ENCODE results near the gene KRTAP10-7. TPM values are rescaled to one million over a fixed set of nuclear protein-coding genes. Genes with fewer than 3 reads are reported as not detected.

The KRTAP10-7 gene
- total RNA-seq, 1 experiment from 2014 or later = not detected

GRCh38 chr21:44581158-44581557 is 19.2 kb upstream of the KRTAP10-7 start:
- no peak overlapping the region for H4K5ac ChIP-seq (ENCODE audit: insufficient read length, low read depth, low read length)
- no peak overlapping the region for H3K18ac ChIP-seq (ENCODE audit: insufficient read length, low read depth, low read length)
- H3K4me1 Mint-ChIP-seq = peaks cover 19 to 22% of the 10 kb centered on the region in 2 experiments
- no peak overlapping the region for H3K23ac ChIP-seq (ENCODE audit: insufficient read length, low read depth, low read length)
- no peak overlapping the region for H2BK5ac ChIP-seq (ENCODE audit: insufficient read length, low read length)
- H4K91ac ChIP-seq (ENCODE audit: insufficient read length, low read depth, low read length) = no peak overlapping the region
- H3K9ac ChIP-seq (ENCODE audit: extremely low read depth, insufficient read length, low read length) = no peak overlapping the region
- no peaks in the 10 kb centered on the region for H3K79me2 ChIP-seq (ENCODE audit: insufficient read depth, low read length)
- H3K9me3 ChIP-seq (ENCODE audit: control insufficient read depth, low read depth, low read length) = no peaks in the 10 kb centered on the region
- H3K27ac Mint-ChIP-seq = no peak overlapping the region; a peak in 1 of 7 replicates
- no peak overlapping the region for H2AK5ac ChIP-seq (ENCODE audit: insufficient read length, low read length)
- no CpG with 5 or more reads among the region's 3 CpGs for WGBS (ENCODE audit: extremely low coverage, insufficient read length, low lambda C conversion rate)
- no peak overlapping the region for H2AFZ ChIP-seq (ENCODE audit: low read length)
- no peak overlapping the region for H2BK12ac ChIP-seq (ENCODE audit: insufficient read length, low read depth, low read length)
- no peaks in the 10 kb centered on the region for H3K79me1 ChIP-seq (ENCODE audit: insufficient read depth, low read depth, low read length, poor library complexity, severe bottlenecking)
- H3K9me3 Mint-ChIP-seq = peaks cover 18 to 25% of the 10 kb centered on the region in 2 experiments
- H3K56ac ChIP-seq (ENCODE audit: insufficient read length, low read depth, low read length) = no peak overlapping the region
- H3K27me3 ChIP-seq (ENCODE audit: insufficient read depth, low read length) = no peaks in the 10 kb centered on the region
- no peak for TF ChIP-seq CTCF (conservative IDR thresholded peaks at IDR 0.05)
- peaks cover 11% of the 10 kb centered on the region for H3K27me3 Mint-ChIP-seq (ENCODE audit: low read depth)
- H3K23me2 ChIP-seq (ENCODE audit: insufficient read length, low read depth, low read length, poor library complexity, severe bottlenecking) = no peaks in the 10 kb centered on the region
- no peak overlapping the region for H2BK20ac ChIP-seq (ENCODE audit: low read depth, low read length, poor library complexity, severe bottlenecking)
- H3K27ac ChIP-seq (ENCODE audit: insufficient read length, low read depth, low read length) = no peak overlapping the region
- H2BK120ac ChIP-seq (ENCODE audit: low read depth, low read length, poor library complexity, severe bottlenecking) = no peak overlapping the region
- peaks cover 0 to 28% (median 12%) of the 10 kb centered on the region in 3 experiments; a peak in 5 of 7 replicates for H3K36me3 Mint-ChIP-seq (ENCODE audit: insufficient read depth in 1 of 3, low read depth in 3 of 3)
- H4K8ac ChIP-seq (replicated peaks; ENCODE audit: insufficient read length, low read depth, low read length) = no peak overlapping the region
- no peak overlapping the region for H3K4me3 Mint-ChIP-seq
- no peak for DNase-seq
- no peaks in the 10 kb centered on the region for H3K4me1 ChIP-seq (ENCODE audit: insufficient read depth, low read length)
- H3K14ac ChIP-seq (ENCODE audit: insufficient read depth, low read length) = no peak overlapping the region
- no peak overlapping the region for H3K4ac ChIP-seq (ENCODE audit: low read depth, low read length)
- no peak overlapping the region for H3T11ph ChIP-seq (ENCODE audit: low read length)
- H3K4me2 ChIP-seq (ENCODE audit: insufficient read depth, insufficient read length, low read length) = no peak overlapping the region
- no peak overlapping the region for H2BK15ac ChIP-seq (ENCODE audit: low read depth, low read length)
- no peaks in the 10 kb centered on the region for H4K20me1 ChIP-seq (ENCODE audit: control insufficient read depth, insufficient read depth, insufficient read length)

All from H9 (cell line).